ENCODE results near the gene RPS21. TPM values are rescaled to one million over a fixed set of nuclear protein-coding genes. Genes with fewer than 3 reads are reported as not detected.

RPS21 gene
- total RNA-seq, 1 donor from 2014 or later: 1,737 TPM

DNA sequence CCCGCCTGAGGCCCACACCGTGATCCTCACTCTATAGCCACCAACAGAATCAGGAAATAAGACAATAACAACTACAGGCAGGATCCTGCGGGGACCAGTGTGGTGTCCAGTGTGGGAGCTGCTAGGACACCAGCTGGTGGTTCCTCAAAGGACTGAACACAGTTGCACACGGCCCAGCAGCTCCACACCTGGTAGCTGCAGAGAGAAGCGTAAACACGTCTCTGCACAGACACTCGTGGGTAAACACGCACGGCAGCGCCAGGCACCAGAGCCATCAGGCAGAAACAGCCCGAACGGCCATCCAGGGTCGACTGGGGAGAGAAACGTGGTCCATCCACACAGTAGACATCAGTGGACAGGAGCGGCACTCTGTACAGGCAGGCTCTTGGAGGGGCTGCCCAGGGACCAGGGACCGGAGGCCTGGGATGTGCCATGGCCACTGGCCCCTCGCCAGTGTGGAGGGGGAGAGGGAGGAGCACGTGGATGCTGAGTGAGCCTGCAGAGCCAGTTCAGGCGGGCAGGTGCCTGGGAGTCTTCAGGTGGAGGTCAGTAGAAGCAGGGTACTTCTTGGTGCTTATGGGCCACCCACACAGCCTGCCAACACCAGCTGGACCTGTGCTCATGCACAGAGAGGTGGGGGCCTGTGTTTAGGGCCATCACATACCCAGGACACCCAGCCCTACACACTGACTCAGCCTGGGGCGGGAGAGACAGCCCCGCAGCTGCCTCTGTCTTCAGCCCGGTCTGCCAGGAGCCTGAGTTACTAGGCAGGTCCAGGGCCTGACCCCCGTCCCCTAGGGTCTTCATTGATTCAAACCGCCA is 12.4 kb upstream of the RPS21 start:
- FAIRE-seq (no peak), DNase-seq (ENCODE audit: low read depth) (no peak)
- Histone ChIP-seq H3K4me3 (ENCODE audit: low read depth, low read length) (no peak overlapping the region), H3K36me3 (ENCODE audit: control insufficient read depth, insufficient read depth, low read length) (no peaks in the 10 kb centered on the region), H3K27me3 (ENCODE audit: control insufficient read depth, insufficient read depth, low read length) (no peaks in the 10 kb centered on the region)
- TF ChIP-seq, protein P1, sequence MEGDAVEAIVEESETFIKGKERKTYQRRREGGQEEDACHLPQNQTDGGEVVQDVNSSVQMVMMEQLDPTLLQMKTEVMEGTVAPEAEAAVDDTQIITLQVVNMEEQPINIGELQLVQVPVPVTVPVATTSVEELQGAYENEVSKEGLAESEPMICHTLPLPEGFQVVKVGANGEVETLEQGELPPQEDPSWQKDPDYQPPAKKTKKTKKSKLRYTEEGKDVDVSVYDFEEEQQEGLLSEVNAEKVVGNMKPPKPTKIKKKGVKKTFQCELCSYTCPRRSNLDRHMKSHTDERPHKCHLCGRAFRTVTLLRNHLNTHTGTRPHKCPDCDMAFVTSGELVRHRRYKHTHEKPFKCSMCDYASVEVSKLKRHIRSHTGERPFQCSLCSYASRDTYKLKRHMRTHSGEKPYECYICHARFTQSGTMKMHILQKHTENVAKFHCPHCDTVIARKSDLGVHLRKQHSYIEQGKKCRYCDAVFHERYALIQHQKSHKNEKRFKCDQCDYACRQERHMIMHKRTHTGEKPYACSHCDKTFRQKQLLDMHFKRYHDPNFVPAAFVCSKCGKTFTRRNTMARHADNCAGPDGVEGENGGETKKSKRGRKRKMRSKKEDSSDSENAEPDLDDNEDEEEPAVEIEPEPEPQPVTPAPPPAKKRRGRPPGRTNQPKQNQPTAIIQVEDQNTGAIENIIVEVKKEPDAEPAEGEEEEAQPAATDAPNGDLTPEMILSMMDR (IDR thresholded peaks at IDR 0.05; ENCODE audit: insufficient read depth, low read length, severe bottlenecking): no peak

DNA sequence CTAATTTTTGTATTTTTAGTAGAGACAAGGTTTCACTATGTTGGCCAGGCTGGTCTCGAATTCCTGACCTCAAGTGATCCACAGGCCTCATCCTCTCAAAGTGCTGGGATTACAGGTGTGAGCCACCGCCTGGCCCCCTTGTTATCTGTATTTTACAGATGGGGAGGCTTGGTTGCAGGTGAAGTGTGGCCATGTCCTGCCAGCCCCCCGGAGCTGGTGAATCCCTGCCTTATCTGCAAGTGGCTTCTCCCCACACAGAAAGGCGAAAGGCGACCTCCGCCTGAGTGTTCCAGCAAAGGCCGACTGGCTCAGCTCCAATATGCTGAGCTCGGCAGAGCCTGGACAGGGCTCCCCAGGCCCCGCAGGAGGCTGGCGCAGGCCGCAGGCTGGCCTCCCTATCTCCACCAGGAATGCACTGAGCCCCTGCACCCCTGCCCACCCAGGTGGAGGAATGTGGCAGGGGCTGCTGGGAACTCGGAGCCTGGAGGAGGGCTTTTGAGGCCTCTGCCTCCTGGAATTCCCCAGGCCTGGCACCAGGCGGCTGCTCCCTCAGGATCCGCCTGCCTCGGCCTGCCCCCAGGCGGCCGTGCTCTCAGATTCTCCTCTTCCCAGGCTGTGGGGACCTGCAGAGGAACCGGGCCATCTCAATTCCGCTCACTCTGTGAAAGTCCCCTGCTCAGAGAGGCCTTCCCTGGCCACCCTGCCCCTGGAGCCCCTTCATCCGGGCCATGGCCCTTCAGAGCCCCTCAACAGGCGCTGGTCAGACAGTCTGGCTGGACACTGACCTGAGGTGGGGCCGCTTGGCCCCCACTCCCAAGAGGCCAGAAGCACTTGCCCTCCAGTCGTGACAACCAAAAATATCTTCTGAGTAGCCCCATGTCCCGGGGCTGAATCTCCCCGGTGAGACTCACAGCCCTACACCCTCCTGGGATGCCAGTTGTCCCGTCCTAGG is 10.5 kb upstream of the RPS21 start:
- Histone ChIP-seq H3K4me3 (ENCODE audit: low read depth, low read length) (no peak overlapping the region), H3K27me3 (ENCODE audit: control insufficient read depth, insufficient read depth, low read length) (no peaks in the 10 kb centered on the region), H3K36me3 (ENCODE audit: control insufficient read depth, insufficient read depth, low read length) (no peaks in the 10 kb centered on the region)
- FAIRE-seq (no peak), DNase-seq (ENCODE audit: low read depth) (peak; percentile 56)
- TF ChIP-seq, protein P1 (IDR thresholded peaks at IDR 0.05; ENCODE audit: insufficient read depth, low read length, severe bottlenecking): peak; percentile 73

DNA sequence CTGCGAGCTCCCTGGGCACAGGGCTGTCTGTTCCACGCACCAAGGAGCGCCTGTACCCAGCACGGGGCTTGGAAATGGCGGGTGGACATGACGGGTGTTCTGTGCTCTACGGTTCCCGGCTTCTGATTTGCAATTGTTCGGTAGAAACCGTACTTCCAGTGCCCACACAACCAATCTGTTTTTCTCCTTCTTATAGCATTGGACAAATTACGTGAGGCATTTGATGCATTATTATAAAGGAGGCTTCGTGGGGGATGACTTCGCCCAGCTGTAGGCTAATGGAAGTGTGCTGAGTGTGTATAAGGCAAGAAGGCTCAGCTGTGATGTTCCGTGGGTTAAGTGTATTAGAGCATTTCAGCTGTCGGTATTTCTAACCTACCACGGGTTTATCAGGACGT is 9.8 kb upstream of the RPS21 start:
- no peak for DNase-seq (ENCODE audit: low read depth)
- no peak for FAIRE-seq
- no peaks in the 10 kb centered on the region for H3K27me3 ChIP-seq (ENCODE audit: control insufficient read depth, insufficient read depth, low read length)
- TF ChIP-seq, protein P1 (IDR thresholded peaks at IDR 0.05; ENCODE audit: insufficient read depth, low read length, severe bottlenecking): no peak
- no peak overlapping the region for H3K4me3 ChIP-seq (ENCODE audit: low read depth, low read length)
- no peaks in the 10 kb centered on the region for H3K36me3 ChIP-seq (ENCODE audit: control insufficient read depth, insufficient read depth, low read length)

DNA sequence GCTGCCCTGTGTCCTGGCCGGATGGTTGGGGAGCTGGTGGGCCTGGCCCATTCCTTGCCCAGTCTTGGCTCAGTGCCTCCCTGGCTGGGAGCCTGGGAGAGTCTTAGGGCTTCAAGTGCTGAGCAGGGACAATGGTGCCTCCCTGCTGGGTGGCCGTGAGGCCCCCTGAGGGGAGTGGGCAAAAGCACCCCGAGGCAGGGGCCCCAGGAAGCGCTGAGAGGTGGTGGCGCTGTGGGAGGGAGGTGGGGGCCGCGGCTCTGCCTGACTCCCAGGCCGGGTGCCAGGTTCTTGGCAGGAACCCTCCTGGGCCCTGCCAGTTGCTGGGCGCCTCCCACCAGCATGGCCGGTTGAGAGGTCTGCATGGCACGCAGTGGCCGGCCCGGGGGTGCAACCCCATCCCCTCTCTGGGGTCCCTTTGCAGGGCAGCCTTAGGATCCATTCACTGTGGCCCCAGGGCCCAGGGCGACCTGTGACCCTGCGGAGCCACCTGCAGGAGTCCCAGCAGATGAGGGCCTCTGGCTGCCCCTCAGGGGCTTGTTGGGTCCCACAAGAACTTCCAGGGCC is 9.2 kb upstream of the RPS21 start:
- H3K4me3 ChIP-seq (ENCODE audit: low read depth, low read length): peak overlapping the region; percentile 24
- TF ChIP-seq, protein P1 (IDR thresholded peaks at IDR 0.05; ENCODE audit: insufficient read depth, low read length, severe bottlenecking): no peak
- H3K27me3 ChIP-seq (ENCODE audit: control insufficient read depth, insufficient read depth, low read length): no peaks in the 10 kb centered on the region
- DNase-seq (ENCODE audit: low read depth) (no peak), FAIRE-seq (no peak)
- H3K36me3 ChIP-seq (ENCODE audit: control insufficient read depth, insufficient read depth, low read length): no peaks in the 10 kb centered on the region

DNA sequence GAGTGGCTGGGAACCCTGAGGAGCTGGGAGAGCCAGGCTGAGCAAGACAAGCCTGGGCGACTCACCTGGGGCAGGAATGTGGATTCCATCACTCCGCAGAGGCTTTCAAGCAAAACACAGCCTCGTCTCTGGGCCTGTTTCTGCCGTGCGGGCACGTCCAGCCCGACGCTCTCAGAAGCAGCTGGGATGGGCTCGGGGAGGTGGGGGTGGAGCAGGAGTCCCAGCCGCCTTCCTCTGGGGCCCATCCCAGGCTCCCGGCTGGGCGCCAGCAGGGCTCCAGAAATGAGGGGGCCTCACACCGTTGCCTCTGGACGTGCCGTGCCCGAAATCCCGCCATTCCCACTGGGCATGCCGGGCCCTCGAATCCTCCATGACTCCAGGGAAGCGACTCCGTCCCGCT is 8.7 kb upstream of the RPS21 start:
- H3K36me3 ChIP-seq (ENCODE audit: control insufficient read depth, insufficient read depth, low read length): no peaks in the 10 kb centered on the region
- peak overlapping the region; percentile 24 for H3K4me3 ChIP-seq (ENCODE audit: low read depth, low read length)
- TF ChIP-seq, protein P1 (IDR thresholded peaks at IDR 0.05; ENCODE audit: insufficient read depth, low read length, severe bottlenecking): no peak
- no peak for FAIRE-seq
- peak; percentile 96 for DNase-seq (ENCODE audit: low read depth)
- H3K27me3 ChIP-seq (ENCODE audit: control insufficient read depth, insufficient read depth, low read length): no peaks in the 10 kb centered on the region

Measured in bronchial epithelial cell (primary cell).